Measurements from ENCODE around the gene PPARG.
"Not testable (repeated sequence)": the region's sequence is repeated elsewhere in the genome, so short reads cannot be mapped to it uniquely, and the experiment has no call there.

The PPARG gene

DNA sequence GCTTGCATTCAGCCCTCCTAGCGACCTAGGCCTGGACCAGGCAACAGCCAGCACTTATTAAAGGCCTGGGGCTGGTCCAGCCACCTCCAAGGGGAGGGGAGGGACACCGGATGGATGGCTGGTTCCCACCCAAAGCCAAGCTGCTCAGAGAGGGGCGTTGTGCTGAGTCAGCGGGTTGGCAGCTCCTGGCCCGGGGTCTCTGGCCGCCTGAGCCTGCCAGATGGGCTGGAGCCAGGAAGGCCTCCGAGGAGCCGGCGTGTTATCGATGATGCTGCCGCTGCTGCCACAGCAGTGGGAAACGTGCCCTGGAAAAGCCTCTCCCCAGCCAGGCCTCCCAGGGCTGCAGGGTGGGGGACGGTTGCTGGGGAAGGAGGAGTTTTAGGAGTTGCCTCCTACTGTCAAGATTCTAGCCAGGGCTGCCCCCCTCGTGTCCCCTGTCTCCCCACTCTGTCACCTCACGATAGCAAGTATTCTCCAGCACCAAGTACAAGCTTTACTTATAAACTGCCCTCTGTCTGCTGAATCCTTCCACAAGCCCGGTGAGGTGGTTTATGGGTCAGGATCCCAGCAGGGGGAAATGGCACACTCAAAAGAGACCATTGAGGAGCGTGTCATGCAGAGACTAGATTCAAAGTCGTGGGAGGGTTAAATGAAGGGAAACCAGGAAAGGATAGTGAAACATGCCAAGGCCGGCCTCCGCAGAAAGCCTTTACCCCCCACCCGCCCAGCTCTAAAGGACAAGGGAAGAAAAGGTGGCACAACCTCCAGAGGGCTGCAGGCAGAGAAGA is 152.3 kb downstream of the PPARG start:
- no peak for DNase-seq (ENCODE audit: low read depth in 2 of 2)

DNA sequence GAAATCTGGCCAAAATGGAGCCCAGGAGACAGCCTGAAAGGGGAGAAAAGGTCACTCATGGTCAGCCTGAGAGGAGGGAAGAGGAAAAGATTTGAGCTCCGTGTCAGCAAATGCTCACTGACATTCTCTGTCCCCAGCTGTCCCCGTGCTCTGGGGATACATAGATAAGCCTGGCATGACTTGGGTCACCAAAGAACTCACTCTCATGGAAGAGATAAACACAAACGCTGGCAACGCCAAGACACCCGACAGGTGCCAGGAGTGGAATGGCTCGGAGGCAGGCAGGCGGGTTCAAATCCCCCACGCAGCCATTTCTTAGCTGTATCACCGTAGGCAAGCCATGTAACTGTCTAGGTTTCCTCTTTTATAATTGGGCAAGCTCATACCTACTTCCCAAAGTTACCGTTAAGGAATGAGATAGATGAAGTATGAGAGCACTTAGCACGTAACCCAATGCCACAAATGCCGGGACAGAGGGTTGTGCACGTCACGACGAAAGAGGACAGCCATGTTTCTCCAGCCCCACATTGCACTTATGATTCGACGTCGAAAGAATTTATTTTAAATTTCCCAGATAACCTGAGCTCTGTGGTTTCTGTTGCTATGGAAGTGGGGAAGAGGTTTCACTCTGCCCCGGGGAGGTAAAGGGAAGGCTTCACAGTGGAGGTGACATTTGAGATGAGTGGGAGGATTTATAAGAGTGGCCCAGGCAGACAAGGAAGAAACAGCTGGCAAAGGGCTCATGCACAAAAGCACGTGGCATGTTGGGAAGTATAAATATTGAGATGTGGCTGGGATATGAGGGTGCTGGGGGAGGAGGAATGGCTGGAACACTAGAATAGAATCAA is 154.0 kb downstream of the PPARG start:
- no peak for DNase-seq (ENCODE audit: low read depth in 2 of 2)

DNA sequence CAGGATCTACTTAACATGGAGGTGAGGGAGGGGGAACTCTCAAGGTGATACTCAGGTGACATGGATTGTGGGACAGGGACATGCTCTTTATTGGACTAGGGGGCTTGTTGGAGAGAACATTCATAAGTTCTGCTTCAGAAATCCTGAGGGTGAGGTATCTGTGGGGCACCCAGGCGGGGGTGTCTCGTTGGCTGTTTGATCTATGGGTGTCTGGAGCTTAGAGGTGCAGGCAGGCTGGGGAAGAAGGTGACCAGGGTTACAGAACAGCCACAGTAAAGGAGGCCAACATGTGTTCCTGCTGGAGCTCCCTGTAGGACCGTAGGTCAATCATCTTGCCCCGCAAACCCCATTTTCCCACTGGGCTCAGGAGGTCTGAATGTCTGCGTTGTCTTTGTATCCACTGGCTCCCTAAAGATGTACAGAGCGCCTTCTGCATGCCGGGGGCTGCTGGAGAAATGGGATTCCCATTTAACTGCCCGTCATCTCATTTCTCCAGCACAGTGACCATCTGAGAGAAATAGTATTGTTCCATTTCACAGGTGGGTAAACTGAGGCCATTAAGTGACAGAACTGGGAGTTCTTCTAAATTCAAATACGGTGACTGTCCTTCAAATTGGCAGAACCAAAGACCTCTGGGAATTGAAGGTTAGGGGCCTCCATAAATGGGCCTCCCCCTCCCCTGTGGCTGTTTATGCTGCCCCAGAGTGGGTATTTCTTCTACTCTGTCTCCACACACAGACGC is 155.1 kb downstream of the PPARG start:
- DNase-seq (ENCODE audit: low read depth in 2 of 2) = no peak

DNA sequence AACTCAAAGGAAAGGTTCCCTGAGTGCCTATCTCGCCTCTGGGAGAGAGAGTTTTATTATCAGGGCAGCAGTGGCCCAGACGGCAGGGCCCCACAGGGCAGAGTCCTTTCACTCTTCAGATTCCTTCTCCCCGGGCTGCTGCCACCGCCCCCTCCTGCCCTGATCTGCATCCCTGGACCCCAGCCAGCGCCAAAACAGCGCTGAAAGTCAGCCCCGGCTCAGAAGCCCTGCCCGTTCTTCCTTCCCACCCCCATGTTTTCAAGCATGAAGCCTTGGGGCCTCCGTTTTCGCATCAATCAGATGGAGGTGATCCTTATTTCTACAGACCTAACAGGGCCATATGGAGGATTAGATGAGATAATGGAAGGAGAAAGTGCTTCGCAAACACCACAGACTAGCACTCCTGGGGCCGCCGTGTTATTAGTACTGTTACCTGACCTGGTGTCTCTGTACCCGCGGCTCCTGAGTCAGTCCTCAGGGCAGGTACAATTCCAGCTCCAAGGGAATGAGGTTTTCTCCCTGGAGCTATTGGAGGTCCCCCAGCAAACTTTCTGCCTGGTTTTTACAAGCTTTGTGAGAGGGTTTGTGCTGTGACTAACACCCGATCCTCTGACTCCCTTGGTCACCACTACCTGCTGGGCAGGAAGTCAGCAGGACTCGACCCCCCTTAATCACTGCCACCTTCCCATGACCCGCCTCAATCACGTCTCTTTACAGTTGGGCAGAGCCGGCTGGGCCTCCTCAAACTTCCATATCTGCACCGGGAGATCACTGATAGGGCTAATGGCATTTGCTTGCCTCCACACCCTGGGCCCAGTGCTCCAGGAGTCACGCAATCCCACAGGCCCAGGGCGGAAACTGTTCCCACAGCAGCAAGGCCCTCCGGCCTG is 156.0 kb downstream of the PPARG start:
- no peak for DNase-seq (ENCODE audit: low read depth in 2 of 2)

DNA sequence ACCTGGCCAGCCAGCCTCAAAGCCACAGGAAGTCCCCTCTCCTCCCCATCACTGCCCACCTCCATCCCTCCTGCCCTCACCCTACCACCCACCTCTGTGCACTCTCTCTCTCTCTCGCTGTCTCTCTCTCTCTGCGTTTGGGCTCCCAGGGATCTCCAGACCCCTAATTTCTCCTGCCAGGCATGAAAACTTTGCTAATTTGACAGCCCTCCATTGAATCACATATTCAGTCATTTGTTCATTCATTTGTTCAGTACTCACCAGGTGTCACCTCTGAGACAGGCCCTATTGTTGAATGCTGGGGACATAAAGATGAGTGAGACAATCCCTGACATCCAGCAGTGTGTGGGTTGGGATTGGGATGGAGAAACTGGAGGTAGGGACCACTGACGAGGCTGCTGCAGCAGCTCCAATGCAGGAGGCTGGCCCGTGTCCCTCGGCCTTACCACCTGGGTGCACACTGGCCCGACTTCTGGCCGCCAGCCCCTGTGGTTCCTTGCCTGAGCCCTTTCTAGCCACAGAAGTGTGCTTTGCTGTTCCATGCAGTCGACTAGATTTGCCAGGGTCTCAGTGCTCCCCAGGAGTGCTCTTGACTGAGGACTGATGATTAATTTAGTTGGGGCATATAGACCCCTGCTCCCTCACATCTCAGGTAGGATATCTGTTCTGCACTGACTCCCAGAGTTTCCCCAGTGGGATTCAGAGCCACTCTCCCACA is 156.8 kb downstream of the PPARG start:
- no peak for DNase-seq (ENCODE audit: low read depth in 2 of 2)

DNA sequence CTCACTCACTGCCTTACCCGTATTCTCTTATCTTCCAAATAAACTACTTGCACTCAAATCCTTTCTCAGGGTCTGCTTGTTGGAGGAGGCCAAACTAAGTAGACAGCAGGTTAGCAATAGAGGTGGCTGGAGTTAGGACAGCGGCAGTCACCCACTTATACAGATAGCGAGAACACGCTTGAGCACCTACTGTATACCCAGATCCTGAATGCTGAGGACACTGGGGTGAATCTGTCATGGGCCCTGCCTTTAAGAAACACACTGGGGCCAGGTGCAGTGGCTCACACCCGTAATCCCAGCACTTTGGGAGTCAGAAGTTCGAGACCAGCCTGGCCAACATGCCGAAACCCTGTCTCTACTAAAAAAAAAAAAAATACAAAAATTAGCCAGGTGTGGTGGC is 157.4 kb downstream of the PPARG start:
- no peak for DNase-seq (ENCODE audit: low read depth in 2 of 2)

DNA sequence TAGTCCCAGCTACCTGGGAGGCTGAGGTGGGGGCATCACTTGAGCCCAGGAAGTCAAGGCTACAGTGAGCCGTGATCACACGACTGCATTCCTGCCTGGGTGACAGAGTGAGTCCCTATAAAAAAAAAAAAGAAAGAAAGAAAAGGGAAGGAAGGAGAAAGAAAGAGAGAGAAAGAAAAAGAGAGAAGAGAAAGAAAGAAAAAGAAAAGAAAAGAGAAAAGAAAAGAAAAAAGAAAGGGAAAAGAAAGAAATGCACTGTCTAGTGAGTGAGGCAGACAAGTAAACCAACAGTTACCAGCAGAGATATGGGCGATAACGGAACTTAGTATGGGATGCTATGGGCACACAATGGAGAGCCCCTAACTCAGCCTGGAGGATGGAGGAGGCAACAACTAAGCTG is 158.2 kb downstream of the PPARG start:
- no peak for DNase-seq (ENCODE audit: low read depth in 2 of 2)

DNA sequence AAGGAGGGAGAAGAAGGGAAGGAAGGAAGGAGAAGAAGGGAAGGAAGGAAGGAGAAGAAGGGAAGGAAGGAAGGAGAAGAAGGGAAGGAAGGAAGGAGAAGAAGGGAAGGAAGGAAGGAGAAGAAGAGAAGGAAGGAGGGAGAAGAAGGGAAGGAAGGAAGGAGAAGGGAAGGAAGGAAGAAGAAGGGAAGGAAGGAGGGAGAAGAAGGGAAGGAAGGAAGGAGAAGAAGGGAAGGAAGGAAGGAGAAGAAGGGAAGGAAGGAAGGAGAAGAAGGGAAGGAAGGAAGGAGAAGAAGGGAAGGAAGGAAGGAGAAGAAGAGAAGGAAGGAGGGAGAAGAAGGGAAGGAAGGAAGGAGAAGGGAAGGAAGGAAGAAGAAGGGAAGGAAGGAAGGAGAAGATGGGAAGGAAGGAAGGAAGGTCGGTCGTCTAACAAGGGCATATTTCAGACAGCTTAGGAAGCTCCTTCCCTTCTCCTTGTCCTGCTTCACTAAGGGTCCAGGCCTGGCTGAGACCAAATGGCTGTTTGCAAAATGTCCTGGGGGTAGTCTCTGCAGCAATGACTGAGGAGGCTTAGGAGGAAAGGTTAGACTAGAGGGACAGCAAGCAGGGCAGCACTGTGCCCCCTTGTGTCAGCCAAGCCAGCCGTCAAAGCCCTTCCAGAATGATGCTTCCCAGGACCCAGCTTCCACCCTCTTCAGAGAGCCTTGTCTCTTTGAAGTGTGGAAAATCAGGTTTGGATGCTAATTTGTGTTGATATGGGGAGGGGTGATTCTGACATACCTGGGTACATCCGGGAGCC is 159.7 kb downstream of the PPARG start:
- DNase-seq (ENCODE audit: low read depth in 2 of 2) = not testable (repeated sequence)

DNA sequence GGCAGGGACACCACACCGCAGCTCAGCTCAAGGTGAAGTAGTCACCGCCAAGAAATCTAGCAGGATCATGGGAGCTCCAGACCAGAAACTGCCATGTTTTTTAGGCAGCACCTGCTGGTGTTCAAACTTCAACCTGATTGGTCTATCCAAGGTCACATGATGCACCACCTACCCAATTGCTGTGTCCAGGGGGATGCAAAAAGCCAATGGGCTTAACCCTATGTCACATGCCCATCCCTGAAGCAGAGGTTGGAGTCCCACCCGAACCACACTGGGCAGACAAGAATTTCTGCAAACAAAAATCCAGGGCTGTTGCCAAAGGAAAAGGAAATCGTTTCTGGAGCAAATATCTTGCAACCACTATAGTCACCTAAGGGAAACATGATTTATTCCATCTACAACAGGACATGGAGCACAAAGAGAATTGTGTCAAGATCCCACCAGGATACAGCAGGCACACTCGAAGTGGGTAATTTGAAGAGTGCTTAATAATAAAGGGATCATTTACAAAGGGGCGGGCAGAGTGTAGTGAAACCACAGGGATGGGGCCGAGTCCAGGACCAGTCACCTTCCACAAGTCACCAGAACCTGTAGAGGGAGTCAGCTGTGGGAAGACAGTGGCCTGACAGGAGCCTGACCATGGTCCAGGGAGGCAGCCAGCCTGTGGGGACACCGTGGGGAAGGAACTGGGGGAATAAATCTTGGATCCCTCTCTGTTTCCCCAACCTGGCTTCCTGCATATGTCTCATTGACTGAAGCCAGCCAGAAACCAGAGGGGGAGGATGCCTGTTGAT is 161.2 kb downstream of the PPARG start:
- DNase-seq (ENCODE audit: low read depth in 2 of 2) = no peak

DNA sequence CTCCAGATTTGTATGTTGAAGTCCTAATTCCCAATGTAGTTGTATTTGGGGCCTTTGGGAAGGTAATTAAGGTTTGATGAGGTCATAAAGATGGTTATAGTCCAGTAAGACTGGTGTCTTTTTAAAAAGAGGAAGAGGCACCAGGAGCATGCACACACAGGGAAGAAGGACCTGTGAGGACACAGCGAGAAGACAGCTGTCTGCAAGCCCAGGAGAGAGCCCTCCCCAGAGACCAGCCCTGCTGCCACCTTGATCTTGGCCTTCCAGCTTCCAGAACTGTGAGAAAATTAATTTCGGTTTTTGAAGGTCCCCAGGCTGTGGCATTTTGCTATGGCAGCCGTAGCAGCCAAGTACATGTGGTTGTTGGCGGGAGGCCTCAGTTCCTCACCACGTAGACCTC is 162.6 kb downstream of the PPARG start:
- DNase-seq (ENCODE audit: low read depth in 2 of 2) = no peak

DNA sequence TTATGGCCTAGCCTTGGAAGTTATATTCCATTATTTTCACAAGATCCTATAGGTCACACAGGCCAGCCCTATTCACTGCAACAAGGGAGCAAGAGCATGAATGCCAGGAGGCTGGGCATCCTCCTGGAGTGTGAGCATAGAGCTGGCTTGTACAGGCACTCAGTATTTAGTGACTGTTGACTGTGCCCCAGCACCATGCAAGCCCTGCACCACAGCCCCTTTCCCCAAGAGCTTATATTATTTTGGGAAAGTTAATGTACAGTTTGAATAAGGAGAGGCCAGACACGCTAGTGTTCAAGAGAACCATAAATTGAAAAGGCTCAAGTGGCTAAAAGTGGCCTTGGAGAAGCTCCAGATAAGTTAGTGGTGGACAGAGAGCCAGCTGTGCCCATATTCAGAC is 163.1 kb downstream of the PPARG start:
- DNase-seq (ENCODE audit: low read depth in 2 of 2) = no peak

DNA sequence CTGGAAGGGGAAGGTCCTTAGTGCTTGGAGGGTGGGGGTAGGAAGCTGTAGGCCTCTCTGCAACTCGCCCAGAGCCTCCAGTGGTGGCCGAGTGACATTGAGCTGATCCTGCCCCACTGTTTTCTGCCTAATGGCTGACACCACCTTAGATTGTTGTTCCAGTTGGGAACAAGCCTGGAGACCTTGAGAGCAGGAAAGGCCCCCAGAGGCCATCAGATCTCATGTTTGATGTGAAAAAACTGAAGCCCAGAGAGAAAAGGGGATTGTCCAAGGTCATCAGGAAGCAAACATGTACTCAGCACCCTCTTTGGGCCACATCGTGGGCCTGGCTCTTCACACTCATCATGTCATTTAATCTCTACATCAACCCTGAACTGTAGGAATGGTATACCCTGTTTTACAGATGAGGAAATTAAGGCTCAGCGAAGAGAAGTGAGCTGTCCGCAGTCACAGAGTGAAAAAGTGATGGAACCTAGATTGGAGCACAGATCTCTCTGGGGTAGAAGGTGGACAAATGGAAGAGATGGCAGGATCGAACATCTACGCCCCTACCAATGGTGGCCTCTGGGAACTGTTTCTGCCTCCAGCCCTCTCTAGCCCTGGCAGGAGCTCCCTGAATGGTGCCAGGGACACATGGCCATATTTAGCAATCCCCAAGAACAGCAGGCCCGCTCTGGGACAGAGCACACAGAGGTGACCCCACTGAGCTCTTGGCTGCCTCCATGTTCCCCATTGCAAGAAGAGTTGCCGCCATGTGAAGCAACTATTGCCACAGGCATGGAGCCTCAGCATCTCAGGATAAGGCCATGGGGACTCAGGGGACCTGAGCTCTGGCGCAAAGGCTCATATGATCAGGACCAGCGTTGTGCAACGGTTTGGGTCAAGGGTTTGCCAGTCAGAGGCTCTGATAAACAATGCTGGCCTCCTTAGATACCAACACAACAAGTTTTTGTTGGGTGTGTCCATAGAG is 163.8 kb downstream of the PPARG start:
- no peak for DNase-seq (ENCODE audit: low read depth in 2 of 2)

DNA sequence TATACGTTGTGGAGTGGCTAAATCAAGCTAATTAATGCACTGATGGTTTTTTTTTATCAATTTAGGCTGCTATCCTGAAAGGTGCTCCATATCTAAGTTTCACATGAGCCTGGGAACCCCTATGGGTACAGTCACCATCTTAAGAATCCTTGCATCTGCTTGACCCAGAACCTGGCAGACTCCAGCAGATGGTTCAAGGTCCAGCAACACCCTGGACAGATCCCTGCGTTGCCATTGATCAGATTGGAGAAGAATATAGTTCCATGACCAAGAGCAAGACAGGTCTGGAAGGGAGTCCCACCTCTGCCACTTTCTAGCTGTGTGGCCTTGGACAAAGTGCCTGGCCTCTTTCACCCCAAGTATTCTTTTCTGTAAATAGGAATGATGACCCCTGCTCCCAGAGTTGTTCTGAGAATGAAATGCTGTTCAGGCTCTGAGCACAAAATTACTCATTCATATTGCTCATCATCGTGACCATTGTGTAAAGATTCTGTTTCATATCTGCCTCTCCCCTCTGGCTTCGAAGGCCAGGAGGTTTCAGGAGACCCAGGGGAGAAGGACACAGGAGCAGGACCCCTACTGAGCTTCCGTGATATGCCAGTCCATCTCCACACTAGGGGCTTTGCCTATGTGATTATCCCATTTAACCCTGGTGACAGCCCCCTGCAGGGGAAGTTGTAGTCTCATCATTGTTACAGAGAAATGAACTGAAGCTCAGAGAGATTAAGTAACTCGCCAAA is 165.4 kb downstream of the PPARG start:
- no peak for DNase-seq (ENCODE audit: low read depth in 2 of 2)

DNA sequence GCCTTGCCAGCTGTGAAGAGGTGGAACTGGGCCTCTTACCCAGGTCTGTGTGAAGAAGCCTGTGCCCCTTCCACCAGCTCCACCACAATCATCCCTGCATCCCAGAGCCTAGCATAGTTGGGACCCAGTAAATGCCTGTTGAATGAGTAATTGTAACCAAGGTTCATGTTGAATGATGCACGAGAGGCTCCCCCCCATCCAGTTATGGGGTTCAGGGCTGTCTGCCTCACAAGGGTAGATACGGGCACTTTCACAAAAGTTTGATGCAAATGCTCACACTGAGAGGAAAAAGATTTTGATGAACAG is 165.9 kb downstream of the PPARG start:
- DNase-seq (ENCODE audit: low read depth in 2 of 2) = no peak

DNA sequence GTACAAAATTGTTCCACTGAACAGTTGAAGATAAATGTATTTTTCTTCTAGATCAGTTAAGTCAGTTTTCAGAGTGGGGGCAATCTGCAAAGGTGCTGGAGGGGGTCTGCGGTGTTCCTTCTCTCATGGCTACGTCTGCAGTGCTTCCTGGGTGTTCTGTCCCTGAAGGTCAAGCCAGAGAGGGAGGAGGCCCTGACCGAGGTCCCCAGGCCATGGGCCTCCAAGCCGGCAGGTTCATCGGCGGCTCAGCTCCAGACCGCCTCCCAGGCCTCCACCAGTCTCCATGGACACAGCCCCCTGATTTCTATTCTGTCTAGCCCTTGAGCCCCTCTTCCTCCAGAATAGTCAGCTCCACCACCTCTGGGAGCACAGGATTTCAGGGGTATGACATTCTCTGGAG is 166.9 kb downstream of the PPARG start:
- DNase-seq (ENCODE audit: low read depth in 2 of 2) = no peak

DNA sequence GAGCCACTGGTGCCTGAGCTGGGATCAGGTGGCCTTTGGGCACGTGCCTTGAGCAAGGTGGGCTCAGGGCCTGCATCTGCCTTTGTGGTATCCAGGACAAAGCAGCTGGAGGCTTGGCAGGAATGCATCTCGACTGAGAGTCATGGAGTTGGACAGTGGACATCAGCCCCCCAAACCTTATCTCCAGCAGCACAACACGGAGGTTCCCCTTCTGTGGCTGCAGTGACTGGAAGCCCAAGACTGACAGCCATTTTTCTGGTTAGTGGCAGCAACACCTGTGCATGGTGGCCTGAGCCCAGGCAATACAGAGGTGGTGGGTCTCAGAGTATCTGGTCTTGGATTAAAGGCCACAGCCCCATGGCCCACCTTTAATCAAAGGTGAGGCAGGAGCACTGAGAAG is 167.6 kb downstream of the PPARG start:
- no peak for DNase-seq (ENCODE audit: low read depth in 2 of 2)

DNA sequence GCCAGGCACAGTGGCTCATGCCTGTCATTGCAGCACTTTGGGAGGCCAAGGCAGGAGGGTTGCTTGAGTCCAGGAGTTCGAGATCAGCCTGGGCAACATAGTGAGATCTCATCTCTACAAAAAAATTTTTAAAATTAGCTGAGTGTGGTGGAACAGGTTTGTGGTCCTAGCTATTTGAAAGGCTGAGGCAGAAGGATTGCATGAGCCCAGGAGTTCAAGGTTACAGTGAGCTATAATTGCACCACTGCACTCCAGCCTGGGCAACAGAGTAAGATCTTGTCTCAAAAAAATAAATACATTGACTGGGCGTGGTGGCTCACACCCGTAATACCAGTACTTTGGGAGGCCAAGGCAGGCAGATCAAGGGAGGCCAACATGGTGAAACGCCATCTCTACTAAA is 168.5 kb downstream of the PPARG start:
- not testable (repeated sequence) for DNase-seq (ENCODE audit: low read depth in 2 of 2)
